Prostate gland (tissue), 2 donors: ENCODE results near the gene FARP1.

Source experiments
- CTCF ChIP-seq, 4 experiments: fragments of 200-600 bp in 2 of 4; fragments of 450-650 bp in 2 of 4; sonication (generic) in 2 of 4; IDR thresholded peaks; 1 replicate in 3 of 4; 2 replicates in 1 of 4; pipeline ENCODE4 v1.5.1; 2016 to 2019; ENCODE audit warnings: antibody characterized with exemption in 4 of 4, mild to moderate bottlenecking in 2 of 4, moderate library complexity in 2 of 4
- POLR2A ChIP-seq: fragments of 450-650 bp; IDR thresholded peaks from one replicate; pipeline ENCODE4 v1.6.1; 2016; ENCODE audit warnings: antibody characterized with exemption, mild to moderate bottlenecking

GRCh38 chr13:98295371-98295770 is 152.5 kb downstream of the FARP1 start:
- no peak for TF ChIP-seq CTCF (IDR thresholded peaks at IDR 0.05)
- no peak for TF ChIP-seq POLR2A
